H1 (cell line): Measurements from ENCODE around the gene GNAL. TPM values are rescaled to one million over a fixed set of nuclear protein-coding genes. Genes with fewer than 3 reads are reported as not detected.
A peak's percentile ranks its signal among the peaks of the same experiment; 100 is the strongest.

ENCODE experiments used
- CTCF ChIA-PET: fragments of 300-600 bp; sonication (Branson Sonifier 250); formaldehyde crosslinking; loops from one replicate; lab custom pipeline; 2021; ENCODE audit not compliant: partially characterized antibody; lab: Charles Lee
- POLR2A ChIA-PET: fragments of 300-600 bp; sonication (Branson Sonifier 250); formaldehyde crosslinking; loops from one replicate; lab custom pipeline; 2021; ENCODE audit warnings: inconsistent platforms; ENCODE audit not compliant: partially characterized antibody; lab: Charles Lee
- DNase-seq, 2 experiments: peaks; one replicate each; pipeline versions ENCODE4 v3.0.0 to v3.0.0-alpha.2; 2010 to 2022; ENCODE audit warnings: low spot score in 2 of 2, low read depth in 1 of 2, mixed read lengths in 1 of 2
- FAIRE-seq: peaks from 2 replicates; lab custom pipeline; 2011; peaks lifted over from hg19 to GRCh38; lab: Jason Lieb, UNC
- H2AFZ ChIP-seq: 2 replicates; pipeline ENCODE4 v1.8.1; 2012; ENCODE audit warnings: low read length, inconsistent platforms
- H2AK5ac ChIP-seq: 2 replicates; pipeline ENCODE4 v1.6.1; 2013; ENCODE audit warnings: low read depth, low read length
- H2BK120ac ChIP-seq: replicated peaks from 2 replicates; pipeline ENCODE3; 2013; ENCODE audit warnings: low read depth, low read length, inconsistent platforms
- H2BK12ac ChIP-seq: 2 replicates; pipeline ENCODE4 v1.6.1; 2013; ENCODE audit warnings: low read depth, low read length
- H2BK15ac ChIP-seq: 2 replicates; pipeline ENCODE4 v1.6.1; 2013; ENCODE audit warnings: low read length
- H2BK20ac ChIP-seq: 2 replicates; pipeline ENCODE4 v1.6.1; 2013; ENCODE audit warnings: low read length
- H2BK5ac ChIP-seq: 2 replicates; pipeline ENCODE4 v1.6.1; 2013; ENCODE audit warnings: low read depth, low read length
- H3K14ac ChIP-seq: 2 replicates; pipeline ENCODE4 v1.6.1; 2013; ENCODE audit warnings: inconsistent platforms; ENCODE audit not compliant: insufficient read length
- H3K18ac ChIP-seq: 2 replicates; pipeline ENCODE4 v1.6.1; 2013; ENCODE audit warnings: low read length; ENCODE audit errors: extremely low read depth
- H3K23ac ChIP-seq: 2 replicates; pipeline ENCODE4 v1.6.1; 2013; ENCODE audit warnings: inconsistent platforms; ENCODE audit not compliant: insufficient read length
- H3K23me2 ChIP-seq: 2 replicates; pipeline ENCODE4 v1.6.1; 2013; ENCODE audit warnings: low read depth, low read length
- H3K27ac ChIP-seq: 2 replicates; pipeline ENCODE4 v1.6.1; 2011; ENCODE audit warnings: low read depth, low read length, inconsistent platforms
- H3K27me3 ChIP-seq, 4 experiments: replicated peaks in 1 of 4; 1 replicate in 1 of 4; 2 replicates in 3 of 4; pipeline versions ENCODE4 v1.6.1 to v1.8.1; 2011 to 2013; ENCODE audit warnings: low read length in 3 of 4, mild to moderate bottlenecking in 3 of 4, inconsistent platforms in 2 of 4, mixed read lengths in 2 of 4, moderate library complexity in 1 of 4; ENCODE audit not compliant: control insufficient read depth in 3 of 4, insufficient read depth in 3 of 4; ENCODE audit errors: extremely low read depth in 1 of 4
- H3K36me3 ChIP-seq, 4 experiments: 2 replicates each; pipeline versions ENCODE4 v1.6.1 to v1.8.1; 2011 to 2013; ENCODE audit warnings: mild to moderate bottlenecking in 4 of 4, low read length in 3 of 4, moderate library complexity in 2 of 4, control low read depth in 1 of 4, inconsistent platforms in 1 of 4; ENCODE audit not compliant: insufficient read depth in 4 of 4, control insufficient read depth in 2 of 4
- H3K4ac ChIP-seq: replicated peaks from 2 replicates; pipeline ENCODE3; 2013; ENCODE audit warnings: low read length, low read depth, mixed read lengths, inconsistent platforms; ENCODE audit not compliant: insufficient read length
- H3K4me1 ChIP-seq, 4 experiments: replicated peaks in 1 of 4; 1 replicate in 1 of 4; 2 replicates in 3 of 4; pipeline versions ENCODE4 v1.6.1 to v1.8.1; 2011 to 2013; ENCODE audit warnings: low read length in 3 of 4, inconsistent platforms in 2 of 4, mixed read lengths in 1 of 4; ENCODE audit not compliant: insufficient read depth in 4 of 4, control insufficient read depth in 3 of 4
- H3K4me2 ChIP-seq, 2 experiments: 2 replicates each; pipeline versions ENCODE4 v1.6.1 to v1.8.1; 2011 to 2013; ENCODE audit warnings: low read depth in 2 of 2, low read length in 2 of 2, control low read depth in 1 of 2, inconsistent platforms in 1 of 2, mild to moderate bottlenecking in 1 of 2; ENCODE audit not compliant: insufficient read depth in 1 of 2
- H3K4me3 ChIP-seq, 4 experiments: fragments of 200-600, 300-600 bp in 1 of 4; sonication (generic), shearing (Covaris generic), sonication (Bioruptor Twin) in 1 of 4; 2 replicates each; pipeline versions ENCODE4 v1.5.1 to v1.8.1; 2011 to 2016; ENCODE audit warnings: low read length in 4 of 4, low read depth in 3 of 4, control low read depth in 2 of 4, inconsistent platforms in 2 of 4, mild to moderate bottlenecking in 2 of 4, mixed read lengths in 1 of 4, moderate library complexity in 1 of 4; ENCODE audit not compliant: insufficient read depth in 2 of 4; ENCODE audit errors: extremely low read depth in 1 of 4
- H3K56ac ChIP-seq: replicated peaks from 2 replicates; pipeline ENCODE3; 2013; ENCODE audit warnings: low read depth, mild to moderate bottlenecking, mixed read lengths, low read length, inconsistent platforms; ENCODE audit not compliant: insufficient read length
- H3K79me1 ChIP-seq: 2 replicates; pipeline ENCODE4 v1.6.1; 2013; ENCODE audit warnings: low read depth, low read length, control low read depth
- H3K79me2 ChIP-seq, 2 experiments: 2 replicates each; pipeline versions ENCODE4 v1.6.1 to v1.8.1; 2012 to 2013; ENCODE audit warnings: low read length in 2 of 2, mild to moderate bottlenecking in 2 of 2, inconsistent platforms in 1 of 2; ENCODE audit not compliant: insufficient read depth in 2 of 2, control insufficient read depth in 1 of 2
- H3K9ac ChIP-seq, 4 experiments: replicated peaks in 1 of 4; 1 replicate in 1 of 4; 2 replicates in 3 of 4; pipeline versions ENCODE4 v1.6.1 to v1.8.1; 2011 to 2013; ENCODE audit warnings: low read depth in 3 of 4, low read length in 3 of 4, control low read depth in 2 of 4, mild to moderate bottlenecking in 2 of 4, moderate library complexity in 2 of 4, inconsistent platforms in 1 of 4; ENCODE audit errors: extremely low read depth in 1 of 4
- H3K9me3 ChIP-seq, 2 experiments: 2 replicates each; pipeline versions ENCODE4 v1.6.1 to v1.8.1; 2012 to 2013; ENCODE audit warnings: mild to moderate bottlenecking in 2 of 2, moderate library complexity in 2 of 2, control low read depth in 1 of 2, inconsistent platforms in 1 of 2, low read depth in 1 of 2, low read length in 1 of 2, mixed read lengths in 1 of 2; ENCODE audit not compliant: insufficient read depth in 2 of 2
- H4K20me1 ChIP-seq, 2 experiments: replicated peaks in 1 of 2; 2 replicates each; pipeline versions ENCODE3 to v1.8.1; 2011 to 2013; ENCODE audit warnings: inconsistent platforms in 2 of 2, low read length in 2 of 2, mild to moderate bottlenecking in 1 of 2; ENCODE audit not compliant: insufficient read depth in 2 of 2, control insufficient read depth in 1 of 2
- H4K5ac ChIP-seq: 2 replicates; pipeline ENCODE4 v1.6.1; 2013; ENCODE audit warnings: low read length, low read depth, mixed read lengths, inconsistent platforms; ENCODE audit not compliant: insufficient read length
- H4K8ac ChIP-seq: 2 replicates; pipeline ENCODE4 v1.8.0; 2013; ENCODE audit warnings: mild to moderate bottlenecking, moderate library complexity, low read length, inconsistent platforms; ENCODE audit not compliant: insufficient read depth; ENCODE audit errors: extremely low read depth
- H4K91ac ChIP-seq: replicated peaks from 2 replicates; pipeline ENCODE3; 2013; ENCODE audit warnings: low read length, mixed read lengths, inconsistent platforms; ENCODE audit not compliant: insufficient read length
- KDM5A ChIP-seq: fragments of 200-600 bp; IDR thresholded peaks from 2 replicates; pipeline ENCODE4 v1.7.1; 2012; ENCODE audit warnings: mild to moderate bottlenecking, low read length, inconsistent platforms, mixed read lengths
- MAFK ChIP-seq: IDR thresholded peaks from 2 replicates; pipeline ENCODE4 v1.6.1; 2012; ENCODE audit warnings: low read depth, mild to moderate bottlenecking, improper control_type of control experiment, low read length
- WGBS, 2 experiments: shearing (Covaris generic) in 1 of 2; methylation state at CpG; one replicate each; pipeline versions ENCODE4 v1.1.6 to v1.1.7; 2013 to 2015; ENCODE audit warnings: low lambda C conversion rate in 2 of 2, mixed read lengths in 2 of 2, inconsistent platforms in 1 of 2, low coverage in 1 of 2, missing lambda C conversion rate in 1 of 2; ENCODE audit not compliant: insufficient replicate concordance in 2 of 2, insufficient coverage in 1 of 2, insufficient read length in 1 of 2; ENCODE audit errors: extremely low coverage in 1 of 2, missing lambda C conversion rate in 1 of 2; 5-methylcytosine and 5-hydroxymethylcytosine counted together
- polyA plus RNA-seq, 7 experiments: library from polyadenylated mRNA; depleted of rRNA in 3 of 7; stranded (reverse) in 5 of 7; unstranded in 2 of 7; fragments of >200 nt in 5 of 7; fragments of 200-250 nt in 2 of 7; gene quantifications; 1 replicate in 5 of 7; 2 replicates in 1 of 7; 4 replicates in 1 of 7; pipeline versions ENCODE4 v1.2.1 to v1.2.3, GENCODE V29; 2011 to 2013; ENCODE audit warnings: missing spikeins in 2 of 7, mixed read lengths in 2 of 7
- total RNA-seq: library from RNA; stranded (reverse); fragmentation: NEBNext Ultra II Directional; extraction: Animal tissue kit (Norgen Biotek cat#: 25700); gene quantifications from 2 replicates; pipeline ENCODE4 v1.2.1, GENCODE V29; 2021

The GNAL gene
- total and polyA plus RNA-seq, 2 of the 8 experiments (the other 6 are each of a cell fraction or from before 2014, with no cell fraction given): 13.2 to 18.3 TPM

- Histone ChIP-seq H2BK120ac (no peak overlapping the region), H3K27me3 (no peaks in the 10 kb centered on the region), H3K9ac (no peak overlapping the region), H2BK12ac (no peak overlapping the region), H3K56ac (no peak overlapping the region), H3K4ac (no peak overlapping the region), H4K20me1 (no peaks in the 10 kb centered on the region), H3K4me2 (no peak overlapping the region), H3K79me1 (no peaks in the 10 kb centered on the region; the same call in 1 of the 2 replicates), H2AFZ (no peak overlapping the region), H3K9me3 (no peaks in the 10 kb centered on the region), H3K18ac (no peak overlapping the region), H3K79me2 (no peaks in the 10 kb centered on the region), H3K23me2 (no peaks in the 10 kb centered on the region), H3K27ac (no peak overlapping the region), H4K5ac (no peak overlapping the region), H3K23ac (no peak overlapping the region), H3K36me3 (no peaks in the 10 kb centered on the region), H2BK15ac (no peak overlapping the region), H4K8ac (no peak overlapping the region), H2BK20ac (no peak overlapping the region), H2BK5ac (no peak overlapping the region), H4K91ac (no peak overlapping the region), H3K4me1 (peaks cover 3 to 5% (median 4%) of the 10 kb centered on the region in 4 experiments; a peak in 5 of 7 replicates), H3K4me3 (no peak overlapping the region), H3K14ac (no peak overlapping the region), H2AK5ac (no peak overlapping the region)
- no peak for DNase-seq
- 84% methylated on average over 4 of the region's 4 CpGs; no CpG with 5 or more reads in 1 of the 2 experiments for WGBS, 2 experiments
- TF ChIP-seq MAFK (peak; percentile 61), KDM5A (no peak)
- CTCF ChIA-PET: interaction anchor here (0.6 to 1.3 kb wide), 3 partner anchors 9 to 20 kb away, joined by 3 to 4 read pairs (median 3); no protein-coding TSS in a partner anchor
- FAIRE-seq: no peak
- POLR2A ChIA-PET: no interaction called here
These were observed 156.6 kb downstream of the GNAL start for GRCh38 chr18:11845654-11846053.
